Activated CD4-positive, CD25-positive, alpha-beta regulatory T cell treated with anti-CD3 and anti-CD28 coated beads, Interleukin-2, amount 50 U/mL, for 72 hours (primary cell): ENCODE results near the gene STIM2.
A peak's percentile ranks its signal among the peaks of the same experiment; 100 is the strongest.
"Not testable (repeated sequence)": the region's sequence is repeated elsewhere in the genome, so short reads cannot be mapped to it uniquely, and the experiment has no call there.

Experiments
- DNase-seq: peaks from one replicate; pipeline ENCODE4 v3.0.0; 2021

The STIM2 gene

DNA sequence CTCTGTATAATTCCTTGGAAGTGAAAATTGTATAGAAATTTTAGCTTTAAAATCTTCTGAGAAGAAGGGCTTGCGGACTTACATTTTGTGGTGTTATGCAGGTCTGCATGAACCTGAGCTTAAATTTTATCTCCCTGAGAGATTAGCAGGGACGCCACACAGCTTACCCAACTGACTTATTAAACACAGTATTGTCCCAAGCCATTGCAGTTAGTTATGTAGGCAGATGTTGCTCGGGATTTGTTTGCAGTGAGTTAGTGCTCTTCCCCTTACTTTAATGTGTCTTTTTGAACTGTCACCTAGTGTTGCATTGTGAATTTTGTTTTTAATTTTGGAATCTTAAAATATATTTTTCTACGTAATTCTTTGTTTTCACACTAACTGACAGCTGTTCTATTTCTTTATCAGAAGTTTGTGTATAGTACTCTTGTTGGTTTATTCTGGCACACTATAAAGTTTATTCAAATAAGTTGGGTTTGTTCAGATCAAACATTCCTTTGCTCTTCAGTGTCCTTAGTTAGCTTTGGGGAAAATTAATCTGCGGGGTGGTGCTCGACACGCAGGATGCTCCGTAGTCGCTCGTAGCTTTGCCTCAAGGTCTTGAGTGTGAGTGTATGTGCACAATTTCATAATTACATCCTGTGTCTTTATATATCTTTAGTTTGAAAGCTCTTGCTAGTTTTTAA is 145.4 kb downstream of the STIM2 start:
- DNase-seq: no peak

GRCh38 chr4:27006646-27007045 is 146.0 kb downstream of the STIM2 start:
- DNase-seq: no peak

DNA sequence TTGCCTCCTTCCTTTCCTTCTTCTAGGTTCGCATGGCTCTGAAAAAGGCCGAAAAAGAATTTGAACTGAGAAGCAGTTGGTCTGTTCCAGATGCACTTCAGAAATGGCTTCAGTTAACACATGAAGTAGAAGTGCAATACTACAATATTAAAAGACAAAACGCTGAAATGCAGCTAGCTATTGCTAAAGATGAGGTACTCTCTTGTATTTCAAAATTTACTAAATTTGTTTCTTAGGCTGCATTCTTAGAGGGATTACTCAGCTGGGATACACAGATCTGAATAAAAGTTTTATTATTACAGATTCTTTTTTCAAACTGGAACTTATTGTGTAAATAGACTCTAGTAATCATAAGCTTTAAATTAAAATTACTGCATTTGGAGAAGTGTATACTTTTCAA is 146.9 kb downstream of the STIM2 start:
- DNase-seq: no peak

DNA sequence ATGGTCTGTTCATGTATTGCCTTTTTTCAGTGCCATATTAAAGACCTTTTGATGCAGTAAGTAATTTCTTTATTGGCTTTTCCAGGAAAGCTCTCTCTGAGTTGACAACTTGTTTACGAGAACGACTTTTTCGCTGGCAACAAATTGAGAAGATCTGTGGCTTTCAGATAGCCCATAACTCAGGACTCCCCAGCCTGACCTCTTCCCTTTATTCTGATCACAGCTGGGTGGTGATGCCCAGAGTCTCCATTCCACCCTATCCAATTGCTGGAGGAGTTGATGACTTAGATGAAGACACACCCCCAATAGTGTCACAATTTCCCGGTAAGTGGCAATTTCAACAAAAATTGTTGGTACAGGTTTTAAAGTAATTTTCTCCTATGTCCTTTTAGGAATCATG is 148.0 kb downstream of the STIM2 start:
- DNase-seq: no peak

DNA sequence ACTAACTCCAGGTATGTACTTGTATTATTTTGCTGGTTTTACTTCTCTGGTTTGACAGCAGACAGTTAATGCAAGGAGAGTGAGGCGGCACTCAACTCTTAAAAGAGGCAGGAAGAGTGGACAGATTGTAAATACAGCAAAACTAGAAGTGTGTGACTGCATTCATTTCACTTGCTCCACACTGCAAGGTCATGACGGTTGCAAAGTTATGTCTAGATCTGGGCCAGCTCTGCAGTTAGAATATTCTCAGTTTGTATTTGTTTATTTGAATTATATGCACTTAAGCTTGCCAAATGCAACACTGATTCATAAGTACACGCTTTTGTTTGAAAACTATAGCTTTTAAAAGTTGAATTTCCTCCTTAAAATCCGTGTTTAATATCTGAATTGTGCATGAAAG is 148.9 kb downstream of the STIM2 start:
- DNase-seq: no peak

- DNase-seq: peak; percentile 55
Measured at GRCh38 chr4:27010334-27010940, 149.8 kb downstream of the STIM2 start.

DNA sequence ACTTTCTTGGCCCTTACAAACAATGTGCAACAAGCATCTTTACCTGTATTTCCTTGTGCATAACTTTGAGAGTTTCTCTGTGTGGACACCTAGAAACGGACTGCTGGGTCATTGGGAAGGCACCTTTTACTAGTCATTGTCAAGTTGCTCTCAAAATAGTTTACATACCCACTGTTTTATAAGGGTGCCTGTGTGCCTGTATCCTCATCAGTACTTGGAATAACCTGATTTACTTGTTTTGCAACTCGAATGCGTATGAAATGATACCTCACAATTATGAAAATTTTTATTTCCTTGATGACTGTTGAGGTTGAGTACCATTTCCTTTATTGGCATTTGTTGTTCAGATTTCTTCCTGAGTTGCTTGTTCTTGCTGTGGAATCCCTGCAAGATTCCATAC is 150.8 kb downstream of the STIM2 start:
- no peak for DNase-seq

GRCh38 chr4:27013012-27013411 is 152.4 kb downstream of the STIM2 start:
- DNase-seq: no peak

- no peak for DNase-seq
Measured at GRCh38 chr4:27016551-27016950, 155.9 kb downstream of the STIM2 start.

GRCh38 chr4:27017623-27018022 is 157.0 kb downstream of the STIM2 start:
- no peak for DNase-seq

GRCh38 chr4:27018076-27018475 is 157.4 kb downstream of the STIM2 start:
- no peak for DNase-seq

GRCh38 chr4:27018910-27019309 is 158.3 kb downstream of the STIM2 start:
- DNase-seq: no peak

DNA sequence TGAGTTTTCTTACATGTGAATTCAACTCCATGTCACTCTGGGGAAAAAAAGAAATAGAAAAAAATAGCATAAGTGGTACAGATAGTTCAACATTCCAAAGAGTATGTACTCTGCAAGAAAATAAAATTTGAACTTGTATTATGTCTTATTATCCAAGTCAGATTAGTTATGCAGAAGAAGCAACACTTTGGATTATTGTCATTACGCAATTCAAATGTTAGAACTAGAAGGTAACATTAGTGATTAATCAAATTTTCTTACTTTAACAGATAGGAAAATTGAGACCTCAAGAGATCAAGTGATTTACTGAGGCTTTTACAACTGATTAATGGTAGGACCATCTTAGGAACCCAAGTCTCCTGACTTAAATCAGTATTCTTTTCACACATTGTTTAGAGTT is 159.1 kb downstream of the STIM2 start:
- no peak for DNase-seq

GRCh38 chr4:27020203-27020602 is 159.6 kb downstream of the STIM2 start:
- no peak for DNase-seq

- DNase-seq: no peak
Measured at GRCh38 chr4:27020603-27021002, 160.0 kb downstream of the STIM2 start.

DNA sequence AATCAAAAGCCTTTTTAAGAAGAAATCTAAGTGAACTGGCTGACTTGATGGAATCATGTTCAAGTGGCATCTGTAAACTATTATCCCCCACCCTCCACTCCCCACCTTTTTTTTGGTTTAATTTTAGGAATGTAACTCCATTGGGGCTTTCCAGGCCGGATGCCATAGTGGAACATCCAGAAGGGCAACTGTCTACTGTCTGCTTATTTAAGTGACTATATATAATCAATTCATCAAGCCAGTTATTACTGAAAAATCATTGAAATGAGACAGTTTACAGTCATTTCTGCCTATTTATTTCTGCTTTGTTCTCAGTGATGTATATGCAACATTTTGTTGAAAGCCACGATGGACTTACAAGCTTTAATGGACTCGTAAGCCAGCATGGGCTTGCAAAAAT is 162.3 kb downstream of the STIM2 start:
- DNase-seq: no peak

- no peak for DNase-seq
Measured at GRCh38 chr4:27023366-27023765, 162.7 kb downstream of the STIM2 start.

DNA sequence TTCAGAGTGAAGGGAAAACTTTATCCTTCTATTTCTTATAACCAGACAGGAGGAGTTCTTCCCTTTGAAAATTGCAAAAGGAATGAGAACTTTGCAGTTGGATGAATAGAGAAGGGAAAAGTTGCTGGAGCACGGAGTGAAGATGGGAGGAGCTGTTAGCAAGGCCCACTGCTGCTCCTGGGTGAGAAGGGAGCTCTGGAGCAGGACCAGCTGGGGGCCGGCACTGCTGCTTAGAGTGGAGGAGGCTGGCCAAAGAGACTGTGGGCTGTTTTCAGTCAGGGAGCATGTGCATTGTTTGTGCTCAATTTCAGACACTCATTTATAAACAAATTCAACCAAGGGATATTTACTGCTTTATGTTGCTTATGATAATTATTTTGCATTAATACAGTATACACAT is 164.2 kb downstream of the STIM2 start:
- no peak for DNase-seq

GRCh38 chr4:27027428-27027827 is 166.8 kb downstream of the STIM2 start:
- DNase-seq: no peak

DNA sequence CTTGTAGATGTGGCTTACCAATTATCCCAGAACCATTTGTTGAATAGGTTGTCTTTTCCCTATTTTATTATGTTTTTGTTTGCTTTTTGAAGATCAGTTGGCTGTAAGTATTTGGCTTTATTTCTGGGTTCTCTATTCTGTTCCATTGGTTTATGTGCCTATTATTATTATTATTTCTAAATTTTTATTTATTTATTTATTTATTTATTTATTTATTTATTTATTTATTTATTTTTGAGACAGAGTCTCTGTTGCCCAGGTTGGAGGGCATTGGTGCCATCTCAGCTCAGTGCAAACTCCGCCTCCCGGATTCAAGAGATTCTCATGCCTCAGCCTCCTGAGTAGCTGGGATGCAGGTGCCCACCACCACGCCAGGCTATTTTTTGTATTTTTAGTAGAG is 174.5 kb downstream of the STIM2 start:
- DNase-seq: not testable (repeated sequence)

DNA sequence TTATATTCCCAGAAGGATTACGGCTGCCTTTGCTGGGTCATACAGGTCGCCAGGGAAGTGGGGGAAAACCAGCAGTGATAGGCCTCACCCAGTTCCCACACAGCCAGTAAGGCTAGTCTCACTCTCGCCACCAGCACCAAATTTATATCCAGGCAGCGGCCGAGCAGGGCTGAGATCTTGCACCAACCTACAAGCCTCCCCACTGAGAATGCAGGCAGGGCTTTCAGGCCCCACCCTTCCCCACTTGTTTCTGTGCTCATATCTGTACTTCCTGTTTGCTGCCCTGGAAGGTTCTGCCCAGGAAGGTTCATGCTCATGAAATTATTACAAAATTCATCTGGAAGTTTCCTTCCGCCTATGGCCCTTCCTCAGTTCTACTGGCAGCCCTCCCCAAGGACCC is 179.7 kb downstream of the STIM2 start:
- no peak for DNase-seq

GRCh38 chr4:27042411-27042810 is 181.8 kb downstream of the STIM2 start:
- DNase-seq: no peak

DNA sequence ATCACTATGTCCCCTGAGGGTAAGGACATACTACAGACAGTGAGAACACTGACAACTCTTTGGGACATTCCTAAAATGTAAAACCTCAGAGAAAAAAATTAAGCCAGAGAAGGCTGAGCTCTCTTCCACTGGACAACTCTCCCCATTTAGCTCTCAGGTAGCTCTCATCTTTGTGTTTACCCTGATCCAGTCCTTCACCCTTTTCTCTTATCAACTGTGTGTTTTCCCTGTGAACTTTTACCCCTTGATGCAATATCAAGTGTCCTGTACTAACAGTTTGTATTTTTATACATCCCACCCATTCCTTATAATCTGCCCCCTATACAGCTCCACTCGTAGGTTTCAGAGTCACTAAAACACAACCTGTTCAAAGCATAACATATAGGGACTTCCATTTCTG is 182.6 kb downstream of the STIM2 start:
- no peak for DNase-seq

DNA sequence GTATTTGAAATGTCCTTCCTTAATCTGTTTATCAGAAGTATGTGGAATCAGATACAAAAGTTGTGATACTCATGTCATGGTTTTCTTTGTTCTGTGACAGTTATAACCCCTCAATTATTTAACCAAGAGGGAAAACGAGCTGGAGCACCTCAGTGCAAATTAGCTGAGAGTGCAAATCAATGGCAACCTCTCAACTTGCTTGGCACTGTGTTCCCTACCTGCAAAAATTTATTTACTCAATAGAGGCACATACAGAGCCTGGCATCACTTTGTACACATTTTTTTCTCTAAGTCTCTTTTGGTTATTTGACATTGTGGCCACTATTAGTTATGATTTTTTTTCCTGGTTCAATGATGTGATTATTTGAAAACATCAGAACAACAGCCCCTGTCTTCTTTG is 186.2 kb downstream of the STIM2 start:
- no peak for DNase-seq
